ENCODE measurements around the gene ZNHIT1.

DNA sequence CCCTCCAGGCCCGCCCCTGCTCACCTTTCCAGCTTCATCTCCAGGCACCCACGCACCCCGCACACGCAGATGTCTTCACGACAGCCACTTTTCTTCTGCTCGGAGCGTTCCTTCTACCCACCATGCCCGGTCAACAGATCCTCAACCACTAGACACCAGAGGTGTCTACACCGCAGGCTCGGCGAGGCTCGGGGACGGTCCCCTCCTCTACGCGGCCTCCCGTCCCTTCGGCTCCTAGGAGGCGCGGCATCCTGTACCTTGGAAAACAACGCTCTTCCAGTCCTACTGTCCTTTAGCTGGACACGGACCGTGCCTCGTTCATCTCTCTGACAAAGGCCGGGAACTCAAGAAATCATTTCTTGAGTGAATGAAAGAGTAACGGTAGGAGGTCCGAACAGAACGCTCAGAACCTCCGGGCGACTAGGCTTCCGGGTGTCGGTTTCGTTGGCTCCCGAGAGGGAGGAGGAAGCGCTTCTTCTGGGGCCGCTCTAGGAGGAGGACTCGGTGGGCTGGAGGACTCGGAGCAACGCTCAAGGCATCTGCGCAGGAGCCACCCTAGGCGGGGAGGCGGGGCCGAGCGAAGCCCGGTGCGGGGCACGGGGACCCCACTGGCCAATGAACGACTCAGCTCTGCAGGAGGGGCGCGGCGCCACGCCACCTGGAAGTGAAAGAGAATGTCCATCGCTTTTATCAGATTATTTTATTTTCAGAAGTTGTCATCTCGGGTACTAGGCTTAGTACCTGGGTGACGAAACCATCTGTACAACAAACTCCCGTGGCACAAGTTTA lies 34.1 kb downstream of the ZNHIT1 start:
- TF ChIP-seq, protein P1, sequence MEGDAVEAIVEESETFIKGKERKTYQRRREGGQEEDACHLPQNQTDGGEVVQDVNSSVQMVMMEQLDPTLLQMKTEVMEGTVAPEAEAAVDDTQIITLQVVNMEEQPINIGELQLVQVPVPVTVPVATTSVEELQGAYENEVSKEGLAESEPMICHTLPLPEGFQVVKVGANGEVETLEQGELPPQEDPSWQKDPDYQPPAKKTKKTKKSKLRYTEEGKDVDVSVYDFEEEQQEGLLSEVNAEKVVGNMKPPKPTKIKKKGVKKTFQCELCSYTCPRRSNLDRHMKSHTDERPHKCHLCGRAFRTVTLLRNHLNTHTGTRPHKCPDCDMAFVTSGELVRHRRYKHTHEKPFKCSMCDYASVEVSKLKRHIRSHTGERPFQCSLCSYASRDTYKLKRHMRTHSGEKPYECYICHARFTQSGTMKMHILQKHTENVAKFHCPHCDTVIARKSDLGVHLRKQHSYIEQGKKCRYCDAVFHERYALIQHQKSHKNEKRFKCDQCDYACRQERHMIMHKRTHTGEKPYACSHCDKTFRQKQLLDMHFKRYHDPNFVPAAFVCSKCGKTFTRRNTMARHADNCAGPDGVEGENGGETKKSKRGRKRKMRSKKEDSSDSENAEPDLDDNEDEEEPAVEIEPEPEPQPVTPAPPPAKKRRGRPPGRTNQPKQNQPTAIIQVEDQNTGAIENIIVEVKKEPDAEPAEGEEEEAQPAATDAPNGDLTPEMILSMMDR (IDR thresholded peaks at IDR 0.05) = peak in 1 of 3 experiments; percentile 17
- TF ChIP-seq POLR2AphosphoS5 (IDR thresholded peaks at IDR 0.05) (peak; percentile 79 to 82), POLR2A (IDR thresholded peaks at IDR 0.05; ENCODE audit: low read depth) (no peak)
